Measurements from ENCODE around the gene TRIM5. TPM values are rescaled to one million over a fixed set of nuclear protein-coding genes. Genes with fewer than 3 reads are reported as not detected.

The TRIM5 gene
- polyA plus RNA-seq, 3 donors: 9.4 to 14.4 (median 10.6) TPM

GRCh38 chr11:5655474-5655873 is 29.4 kb downstream of the TRIM5 start:
- H3K79me2 ChIP-seq (ENCODE audit: insufficient read depth, low read length): no peaks in the 10 kb centered on the region
- intact Hi-C loops (cut with micrococcal nuclease): no loop called here
- no peak overlapping the region for H3K4me2 ChIP-seq (replicated peaks; ENCODE audit: extremely low read depth, low read length, poor library complexity, severe bottlenecking)
- no peak overlapping the region for H2AFZ ChIP-seq (ENCODE audit: insufficient read depth, low read depth, low read length, poor library complexity, severe bottlenecking)
- no peaks in the 10 kb centered on the region for H4K20me1 ChIP-seq (ENCODE audit: insufficient read depth, low read length)
- no peaks in the 10 kb centered on the region for H3K36me3 ChIP-seq (replicated peaks in 1 of 2; ENCODE audit: control insufficient read depth in 1 of 2, insufficient read depth in 2 of 2, low read length in 2 of 2)
- 100% methylated on average over 4 of the region's 4 CpGs for WGBS (ENCODE audit: insufficient coverage)
- H3K27me3 Mint-ChIP-seq (ENCODE audit: low read depth in 3 of 3): peaks cover 0 to 2% (median 0%) of the 10 kb centered on the region in 3 donors
- no peak overlapping the region for H3K9ac ChIP-seq (ENCODE audit: insufficient read depth, low read length, poor library complexity, severe bottlenecking)
- peaks cover 5 to 19% (median 10%) of the 10 kb centered on the region in 7 donors for H3K9me3 Mint-ChIP-seq
- H3K9me3 ChIP-seq (replicated peaks in 1 of 2; ENCODE audit: control insufficient read depth in 1 of 2, insufficient read depth in 1 of 2, low read length in 2 of 2): no peaks in the 10 kb centered on the region
- H3K36me3 Mint-ChIP-seq: peaks cover 4 to 14% of the 10 kb centered on the region in 2 donors
- H3K4me1 ChIP-seq (ENCODE audit: control insufficient read depth in 1 of 2, insufficient read depth in 2 of 2, low read length in 2 of 2): no peaks in the 10 kb centered on the region
- no peak overlapping the region for H3K4me3 ChIP-seq (replicated peaks in 1 of 3; ENCODE audit: low read depth in 2 of 3, low read length in 3 of 3)
- H3K27ac ChIP-seq (ENCODE audit: low read depth in 1 of 2, low read length in 2 of 2): no peak overlapping the region
- DNase-seq: no peak
- H3K27ac Mint-ChIP-seq: no peak overlapping the region
- no peaks in the 10 kb centered on the region for H3K4me1 Mint-ChIP-seq
- no peak overlapping the region for H3K4me3 Mint-ChIP-seq
- no peaks in the 10 kb centered on the region for H3K27me3 ChIP-seq (ENCODE audit: control insufficient read depth in 2 of 2, insufficient read depth in 2 of 2, low read length in 2 of 2)
- TF ChIP-seq CTCF (IDR thresholded peaks at IDR 0.05): no peak

DNA sequence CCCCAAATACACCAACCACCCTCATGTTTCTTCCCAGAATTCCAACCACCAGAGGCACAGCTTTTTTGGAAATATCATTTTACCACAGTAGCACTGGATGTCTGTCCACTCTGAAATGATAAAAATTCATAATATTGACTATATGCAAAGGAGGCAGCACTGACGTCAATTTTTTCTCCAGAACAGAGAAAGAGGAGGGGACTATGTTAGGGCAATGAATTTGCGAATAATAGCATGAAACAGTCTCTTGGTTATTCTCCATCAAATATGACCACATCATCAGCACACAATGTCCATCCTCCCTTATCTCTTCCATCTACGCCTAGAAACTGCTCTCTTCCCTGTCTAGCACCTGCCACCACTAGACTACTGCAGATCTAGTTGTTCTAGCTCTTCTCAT is 38.7 kb downstream of the TRIM5 start:
- WGBS (ENCODE audit: insufficient coverage): 100% methylated on average over 1 of the region's 3 CpGs
- intact Hi-C loops (cut with micrococcal nuclease): no loop called here
- no peaks in the 10 kb centered on the region for H3K4me1 ChIP-seq (ENCODE audit: control insufficient read depth in 1 of 2, insufficient read depth in 2 of 2, low read length in 2 of 2)
- no peaks in the 10 kb centered on the region for H3K27me3 ChIP-seq (ENCODE audit: control insufficient read depth in 2 of 2, insufficient read depth in 2 of 2, low read length in 2 of 2)
- no peak overlapping the region for H3K27ac ChIP-seq (ENCODE audit: low read depth in 1 of 2, low read length in 2 of 2)
- no peak overlapping the region for H3K4me3 ChIP-seq (replicated peaks in 1 of 3; ENCODE audit: low read depth in 2 of 3, low read length in 3 of 3)
- Mint-ChIP-seq H3K9me3 (peaks cover 0 to 2% (median 0%) of the 10 kb centered on the region in 7 donors), H3K4me3 (no peak overlapping the region), H3K27ac (no peak overlapping the region), H3K4me1 (no peaks in the 10 kb centered on the region), H3K36me3 (peaks cover 41 to 48% of the 10 kb centered on the region in 2 donors), H3K27me3 (ENCODE audit: low read depth in 3 of 3) (peaks cover 0 to 2% (median 0%) of the 10 kb centered on the region in 3 donors)
- H3K4me2 ChIP-seq (replicated peaks; ENCODE audit: extremely low read depth, low read length, poor library complexity, severe bottlenecking): no peak overlapping the region
- H2AFZ ChIP-seq (ENCODE audit: insufficient read depth, low read depth, low read length, poor library complexity, severe bottlenecking): no peak overlapping the region
- H4K20me1 ChIP-seq (ENCODE audit: insufficient read depth, low read length): no peaks in the 10 kb centered on the region
- H3K9me3 ChIP-seq (replicated peaks in 1 of 2; ENCODE audit: control insufficient read depth in 1 of 2, insufficient read depth in 1 of 2, low read length in 2 of 2): no peaks in the 10 kb centered on the region
- peaks cover 31 to 37% of the 10 kb centered on the region in 2 donors for H3K36me3 ChIP-seq (replicated peaks in 1 of 2; ENCODE audit: control insufficient read depth in 1 of 2, insufficient read depth in 2 of 2, low read length in 2 of 2)
- TF ChIP-seq CTCF (IDR thresholded peaks at IDR 0.05): no peak
- no peaks in the 10 kb centered on the region for H3K79me2 ChIP-seq (ENCODE audit: insufficient read depth, low read length)
- DNase-seq: no peak
- H3K9ac ChIP-seq (ENCODE audit: insufficient read depth, low read length, poor library complexity, severe bottlenecking): no peak overlapping the region
